HG03066 (cell line): Measurements from ENCODE around the gene ATG16L2.
"Not testable (repeated sequence)": the region's sequence is repeated elsewhere in the genome, so short reads cannot be mapped to it uniquely, and the experiment has no call there.

Experiments used
- ATAC-seq: cut with Tn5 transposase; IDR thresholded peaks from one replicate; pipeline ENCODE4 v1.9.1; 2021; ENCODE audit warnings: low read depth; ENCODE audit not compliant: unreplicated experiment

Gene ATG16L2

GRCh38 chr11:72779495-72780128 is 34.6 kb upstream of the ATG16L2 start:
- ATAC-seq = no peak

- no peak for ATAC-seq
Measured at GRCh38 chr11:72780296-72781062, 33.7 kb upstream of the ATG16L2 start.

GRCh38 chr11:72781063-72781312 is 33.2 kb upstream of the ATG16L2 start:
- no peak for ATAC-seq

- no peak for ATAC-seq
Measured at GRCh38 chr11:72781313-72782080, 32.7 kb upstream of the ATG16L2 start.

- ATAC-seq = no peak
Measured at GRCh38 chr11:72782081-72782920, 31.9 kb upstream of the ATG16L2 start.

GRCh38 chr11:72783144-72783905 is 30.9 kb upstream of the ATG16L2 start:
- ATAC-seq = no peak

GRCh38 chr11:72784662-72785061 is 29.5 kb upstream of the ATG16L2 start:
- ATAC-seq = no peak

GRCh38 chr11:72786305-72787215 is 27.7 kb upstream of the ATG16L2 start:
- no peak for ATAC-seq

- peak; percentile 73 for ATAC-seq
Measured at GRCh38 chr11:72787216-72788104, 26.8 kb upstream of the ATG16L2 start.

GRCh38 chr11:72788241-72788640 is 26.0 kb upstream of the ATG16L2 start:
- no peak for ATAC-seq

GRCh38 chr11:72789493-72790131 is 24.6 kb upstream of the ATG16L2 start:
- ATAC-seq = no peak

- ATAC-seq = not testable (repeated sequence)
Measured at GRCh38 chr11:72791228-72791627, 23.0 kb upstream of the ATG16L2 start.

GRCh38 chr11:72792437-72793021 is 21.7 kb upstream of the ATG16L2 start:
- ATAC-seq = no peak

- no peak for ATAC-seq
Measured at GRCh38 chr11:72793076-72793424, 21.2 kb upstream of the ATG16L2 start.

GRCh38 chr11:72793425-72794367 is 20.5 kb upstream of the ATG16L2 start, which contains the start of gene STARD10:
STARD10 (minus strand) TSS chr11:72794047; CDS start chr11:72781181, 12,866 bp downstream.
- ATAC-seq = peak; percentile 90

GRCh38 chr11:72798361-72798760 is 15.8 kb upstream of the ATG16L2 start:
- no peak for ATAC-seq
